H1 (cell line): ENCODE data around the gene P2RY11. TPM values are rescaled to one million over a fixed set of nuclear protein-coding genes. Genes with fewer than 3 reads are reported as not detected.

ENCODE experiments used
- ATF2 ChIP-seq: IDR thresholded peaks from 2 replicates; pipeline ENCODE4 v1.6.1; 2012; ENCODE audit warnings: low read length, inconsistent platforms
- CBX5 ChIP-seq: fragments of 300-800, 300-1000 bp; sonication (generic); IDR thresholded peaks from 2 replicates; pipeline ENCODE4 v1.7.1; 2016; ENCODE audit warnings: antibody characterized with exemption, low read length, low read depth
- CTCF ChIP-seq, 3 experiments: IDR thresholded peaks; 1 replicate in 2 of 3; 2 replicates in 1 of 3; pipeline versions ENCODE4 v1.5.1 to v1.6.1; 2011; ENCODE audit warnings: low read length in 3 of 3, mild to moderate bottlenecking in 3 of 3, inconsistent platforms in 2 of 3, low read depth in 1 of 3, moderate library complexity in 1 of 3; ENCODE audit not compliant: insufficient read depth in 1 of 3; ENCODE audit errors: control extremely low read depth in 1 of 3
- POU5F1 ChIP-seq: IDR thresholded peaks from 2 replicates; pipeline ENCODE4 v1.6.1; 2011; ENCODE audit warnings: low read depth, mild to moderate bottlenecking, low read length, moderate library complexity
- TCF12 ChIP-seq: IDR thresholded peaks from 2 replicates; pipeline ENCODE4 v1.6.1; 2011; ENCODE audit warnings: low read depth, mild to moderate bottlenecking, low read length
- TEAD4 ChIP-seq: IDR thresholded peaks from 2 replicates; pipeline ENCODE4 v1.6.1; 2012; ENCODE audit warnings: low read depth, low read length, inconsistent platforms, mixed read lengths
- USF2 ChIP-seq: IDR thresholded peaks from 2 replicates; pipeline ENCODE4 v1.6.1; 2011; ENCODE audit warnings: low read length, improper control_type of control experiment
- polyA plus RNA-seq, 7 experiments: library from polyadenylated mRNA; depleted of rRNA in 3 of 7; stranded (reverse) in 5 of 7; unstranded in 2 of 7; fragments of >200 nt in 5 of 7; fragments of 200-250 nt in 2 of 7; gene quantifications; 1 replicate in 5 of 7; 2 replicates in 1 of 7; 4 replicates in 1 of 7; pipeline versions ENCODE4 v1.2.1 to v1.2.3, GENCODE V29; 2011 to 2013; ENCODE audit warnings: missing spikeins in 2 of 7, mixed read lengths in 2 of 7
- total RNA-seq: library from RNA; stranded (reverse); fragmentation: NEBNext Ultra II Directional; extraction: Animal tissue kit (Norgen Biotek cat#: 25700); gene quantifications from 2 replicates; pipeline ENCODE4 v1.2.1, GENCODE V29; 2021

P2RY11 gene
- total and polyA plus RNA-seq, 2 of the 8 experiments (the other 6 are each of a cell fraction or from before 2014, with no cell fraction given), result 9.2 to 18.0 TPM

- TF ChIP-seq ATF2 (no peak), TEAD4 (no peak), USF2 (no peak), TCF12 (no peak), POU5F1 (no peak), CTCF (IDR thresholded peaks at IDR 0.05; ENCODE audit: control extremely low read depth in 1 of 3, insufficient read depth in 1 of 3, low read depth in 1 of 3, low read length in 3 of 3) (no peak), CBX5 (no peak)
Measured at GRCh38 chr19:10084803-10085202, 26.7 kb upstream of the P2RY11 start (continued).
